Small intestine (tissue), 7 donors: ENCODE data around the gene ARHGAP45. TPM values are rescaled to one million over a fixed set of nuclear protein-coding genes. Genes with fewer than 3 reads are reported as not detected.

Source experiments
- DNase-seq, 2 donors: peaks; one replicate each; pipeline versions ENCODE4 v3.0.0 to v3.0.0-alpha.2; 2013
- FAIRE-seq: peaks from 2 replicates; lab custom pipeline; 2012; peaks lifted over from hg19 to GRCh38; lab: Jason Lieb, UNC
- H3K27ac ChIP-seq, 3 donors: one replicate each; pipeline ENCODE4 v1.5.1; 2013; ENCODE audit warnings: low read length in 2 of 3, mild to moderate bottlenecking in 2 of 3, control low read depth in 1 of 3, inconsistent platforms in 1 of 3, low read depth in 1 of 3, moderate library complexity in 1 of 3
- H3K27me3 ChIP-seq, 3 donors: one replicate each; pipeline ENCODE4 v1.6.1; 2013; ENCODE audit warnings: low read length in 3 of 3, inconsistent platforms in 1 of 3; ENCODE audit not compliant: control insufficient read depth in 3 of 3, insufficient read depth in 3 of 3
- H3K36me3 ChIP-seq, 3 donors: one replicate each; pipeline ENCODE4 v1.6.1; 2013; ENCODE audit warnings: low read length in 3 of 3, inconsistent platforms in 1 of 3, low read depth in 1 of 3, mild to moderate bottlenecking in 1 of 3, moderate library complexity in 1 of 3; ENCODE audit not compliant: control insufficient read depth in 3 of 3, insufficient read depth in 2 of 3
- H3K4me1 ChIP-seq, 3 donors: one replicate each; pipeline ENCODE4 v1.6.1; 2013; ENCODE audit warnings: low read length in 2 of 3, inconsistent platforms in 1 of 3, low read depth in 1 of 3, mild to moderate bottlenecking in 1 of 3, moderate library complexity in 1 of 3; ENCODE audit not compliant: control insufficient read depth in 3 of 3, insufficient read depth in 2 of 3
- H3K4me3 ChIP-seq, 3 donors: one replicate each; pipeline ENCODE4 v1.5.1; 2013; ENCODE audit warnings: low read length in 3 of 3, control low read depth in 1 of 3, inconsistent platforms in 1 of 3, low read depth in 1 of 3, mild to moderate bottlenecking in 1 of 3, moderate library complexity in 1 of 3
- H3K9me3 ChIP-seq, 2 donors: one replicate each; pipeline ENCODE4 v1.6.1; 2013; ENCODE audit warnings: low read depth in 1 of 2, low read length in 1 of 2; ENCODE audit not compliant: control insufficient read depth in 2 of 2, insufficient read depth in 1 of 2
- WGBS, 3 donors: extraction: QIAGEN DNeasy Blood & Tissue Kit; methylation state at CpG; one replicate each; pipeline ENCODE4 v1.1.7; 2013; 5-methylcytosine and 5-hydroxymethylcytosine counted together
- polyA plus RNA-seq, 4 donors: library from polyadenylated mRNA; stranded (reverse) in 3 of 4; unstranded in 1 of 4; fragments of 200-250 nt in 3 of 4; fragments of 120-200 nt in 1 of 4; gene quantifications; one replicate each; pipeline versions ENCODE4 v1.2.1 to v1.2.3, GENCODE V29; 2013
- donor health status: healthy with polysubstance abuse.
- donor health status: control.
- donor health status: control.
- donor health status: Bipolar disorder and iron deficiency.
- donor health status: healthy.

The ARHGAP45 gene
- polyA plus RNA-seq, 4 donors = 15.9 to 81.1 (median 48.5) TPM

- peaks cover 3 to 57% (median 10%) of the 10 kb centered on the region in 3 donors for H3K36me3 ChIP-seq
- H3K9me3 ChIP-seq = peaks cover 0 to 6% of the 10 kb centered on the region in 2 donors
- H3K27me3 ChIP-seq = no peaks in the 10 kb centered on the region
- no peak for DNase-seq
- WGBS, 3 donors = 52 to 71% (median 54%) methylated on average over 43 of the region's 43 CpGs
- peaks cover 0 to 20% (median 4%) of the 10 kb centered on the region in 3 donors for H3K4me1 ChIP-seq
- no peak for FAIRE-seq
- peak overlapping the region in 1 of 3 donors; percentile 54 for H3K4me3 ChIP-seq
- H3K27ac ChIP-seq = no peak overlapping the region
These were observed 17.3 kb downstream of the ARHGAP45 start for GRCh38 chr19:1084024-1084868.

- Histone ChIP-seq H3K9me3 (peaks cover 0 to 6% of the 10 kb centered on the region in 2 donors), H3K4me3 (no peak overlapping the region), H3K27ac (no peak overlapping the region), H3K27me3 (no peaks in the 10 kb centered on the region), H3K4me1 (peaks cover 0 to 20% (median 4%) of the 10 kb centered on the region in 3 donors), H3K36me3 (peaks cover 3 to 66% (median 10%) of the 10 kb centered on the region in 3 donors)
- WGBS, 3 donors = 74 to 82% (median 82%) methylated on average over 7 to 8 of the region's 8 CpGs
- no peak for FAIRE-seq
- DNase-seq = no peak
These were observed 18.2 kb downstream of the ARHGAP45 start for GRCh38 chr19:1085053-1085658.

GRCh38 chr19:1085676-1086442, 18.9 kb downstream of the ARHGAP45 start:
- WGBS, 3 donors = 75 to 82% (median 75%) methylated on average over 37 to 38 of the region's 38 CpGs
- Histone ChIP-seq H3K27me3 (no peaks in the 10 kb centered on the region), H3K9me3 (peaks cover 0 to 3% of the 10 kb centered on the region in 2 donors), H3K27ac (no peak overlapping the region), H3K4me1 (peaks cover 0 to 20% (median 4%) of the 10 kb centered on the region in 3 donors), H3K36me3 (peaks cover 3 to 73% (median 10%) of the 10 kb centered on the region in 3 donors), H3K4me3 (no peak overlapping the region)
- DNase-seq (no peak), FAIRE-seq (no peak)

GRCh38 chr19:1086613-1087012, 19.6 kb downstream of the ARHGAP45 start:
- DNase-seq (no peak), FAIRE-seq (no peak)
- H3K27me3 ChIP-seq = no peaks in the 10 kb centered on the region
- peaks cover 0 to 2% of the 10 kb centered on the region in 2 donors for H3K9me3 ChIP-seq
- peaks cover 3 to 79% (median 11%) of the 10 kb centered on the region in 3 donors for H3K36me3 ChIP-seq
- H3K4me3 ChIP-seq = no peak overlapping the region
- H3K27ac ChIP-seq = no peak overlapping the region
- peaks cover 0 to 19% (median 4%) of the 10 kb centered on the region in 3 donors for H3K4me1 ChIP-seq
- 77 to 81% (median 79%) methylated on average over 20 to 21 of the region's 21 CpGs for WGBS, 3 donors

- no peaks in the 10 kb centered on the region for H3K27me3 ChIP-seq
- H3K4me1 ChIP-seq = peaks cover 0 to 11% (median 4%) of the 10 kb centered on the region in 3 donors
- 52 to 59% (median 54%) methylated on average over 26 to 27 of the region's 27 CpGs for WGBS, 3 donors
- no peak for DNase-seq
- H3K9me3 ChIP-seq = no peaks in the 10 kb centered on the region
- no peak for FAIRE-seq
- peak overlapping the region in 2 of 3 donors; percentile 36 to 78 for H3K27ac ChIP-seq
- H3K36me3 ChIP-seq = peaks cover 3 to 90% (median 16%) of the 10 kb centered on the region in 3 donors
- H3K4me3 ChIP-seq = no peak overlapping the region
These were observed 20.9 kb downstream of the ARHGAP45 start for GRCh38 chr19:1087813-1088415.

- peaks cover 1 to 94% (median 18%) of the 10 kb centered on the region in 3 donors for H3K36me3 ChIP-seq
- H3K9me3 ChIP-seq = no peaks in the 10 kb centered on the region
- H3K27me3 ChIP-seq = no peaks in the 10 kb centered on the region
- H3K4me3 ChIP-seq = no peak overlapping the region
- peak overlapping the region in 2 of 3 donors; percentile 36 to 78 for H3K27ac ChIP-seq
- WGBS, 3 donors = 72 to 80% (median 78%) methylated on average over 23 to 27 of the region's 27 CpGs
- no peak for FAIRE-seq
- DNase-seq = no peak
- H3K4me1 ChIP-seq = peaks cover 0 to 8% (median 5%) of the 10 kb centered on the region in 3 donors
These were observed 21.5 kb downstream of the ARHGAP45 start for GRCh38 chr19:1088416-1089010.

- FAIRE-seq = no peak
- no peak overlapping the region for H3K27ac ChIP-seq
- H3K36me3 ChIP-seq = peaks cover 0 to 95% (median 14%) of the 10 kb centered on the region in 3 donors
These were observed 22.3 kb downstream of the ARHGAP45 start for GRCh38 chr19:1089126-1089771.

More at GRCh38 chr19:1089126-1089771, 22.3 kb downstream of the ARHGAP45 start:
- H3K9me3 ChIP-seq = no peaks in the 10 kb centered on the region
- no peak overlapping the region for H3K4me3 ChIP-seq
- peaks cover 0 to 6% (median 6%) of the 10 kb centered on the region in 3 donors for H3K4me1 ChIP-seq
- 92 to 94% (median 93%) methylated on average over 30 to 32 of the region's 32 CpGs for WGBS, 3 donors
- H3K27me3 ChIP-seq = no peaks in the 10 kb centered on the region
- no peak for DNase-seq
